Gastrocnemius medialis (tissue), 4 donors: ENCODE results near the gene CTU2. TPM values are rescaled to one million over a fixed set of nuclear protein-coding genes. Genes with fewer than 3 reads are reported as not detected.

ENCODE experiments used
- ATAC-seq, 2 donors: fragments of 150-250 bp; one replicate each; pipeline ENCODE4 v1.9.1; 2016
- DNase-seq, 2 donors: peaks; one replicate each; pipeline ENCODE4 v3.0.0-alpha.2; 2019
- H3K27ac ChIP-seq, 4 donors: fragments of 200-600 bp; sonication (generic); 1 replicate in 1 of 4; 2 replicates in 3 of 4; pipeline ENCODE4 v1.5.1; 2016 to 2018; ENCODE audit warnings: mild to moderate bottlenecking in 2 of 4, moderate library complexity in 1 of 4
- H3K27me3 ChIP-seq, 3 donors: fragments of 200-600 bp; sonication (generic) in 2 of 3; 1 replicate in 1 of 3; 2 replicates in 2 of 3; pipeline versions ENCODE4 v1.5.1 to v1.6.0; 2016 to 2019; ENCODE audit warnings: mild to moderate bottlenecking in 1 of 3, moderate library complexity in 1 of 3
- H3K36me3 ChIP-seq, 2 donors: fragments of 200-600 bp; sonication (generic) in 1 of 2; one replicate each; pipeline ENCODE4 v1.5.1; 2017 to 2018
- H3K4me1 ChIP-seq, 2 donors: fragments of 200-600 bp; sonication (generic) in 1 of 2; one replicate each; pipeline ENCODE4 v1.5.1; 2016 to 2017; ENCODE audit warnings: mild to moderate bottlenecking in 2 of 2
- H3K4me3 ChIP-seq, 4 donors: fragments of 200-600 bp; sonication (generic) in 3 of 4; 1 replicate in 1 of 4; 2 replicates in 3 of 4; pipeline ENCODE4 v1.5.1; 2016 to 2019; ENCODE audit warnings: mild to moderate bottlenecking in 2 of 4
- H3K9me3 ChIP-seq, 3 donors: fragments of 200-600 bp; sonication (generic) in 2 of 3; 1 replicate in 1 of 3; 2 replicates in 2 of 3; pipeline ENCODE4 v1.5.1; 2016 to 2019
- POLR2A ChIP-seq, 2 donors: fragments of 450-650 bp; IDR thresholded peaks; one replicate each; pipeline ENCODE4 v1.6.1; 2017; ENCODE audit warnings: antibody characterized with exemption in 2 of 2, mild to moderate bottlenecking in 2 of 2, moderate library complexity in 2 of 2
- in situ Hi-C, 4 donors: fragments of 200-750 bp; cut with MboI; loops; one replicate each; pipeline versions ENCODE4 v1.15.0 to v1.8.0; 2017; ENCODE audit warnings: low sequenced_read_pairs in 4 of 4
- intact Hi-C: fragments of 100-400 bp; cut with DNase I; formaldehyde crosslinking; loops from one replicate; pipeline ENCODE4 v1.15.1; 2023; ENCODE audit warnings: low total_unique reads
- total RNA-seq, 4 donors: library from RNA; depleted of rRNA; stranded (reverse); fragments of >200 nt; gene quantifications; one replicate each; pipeline versions ENCODE4 v1.1.0 to v1.2.3, GENCODE V29; 2016
- TF ChIP-seq, protein P1 (sequence below), 5 experiments: fragments of 450-650 bp in 3 of 5; fragments of 200-600 bp in 2 of 5; sonication (generic) in 2 of 5; IDR thresholded peaks in 4 of 5; conservative IDR thresholded peaks in 1 of 5; 1 replicate in 4 of 5; 2 replicates in 1 of 5; pipeline ENCODE4 v1.5.1; 2016 to 2019; ENCODE audit warnings: antibody characterized with exemption in 5 of 5, mild to moderate bottlenecking in 3 of 5, moderate library complexity in 3 of 5

The CTU2 gene
- total RNA-seq, 4 donors from 2014 or later = 11.1 to 17.7 (median 14.1) TPM

DNA sequence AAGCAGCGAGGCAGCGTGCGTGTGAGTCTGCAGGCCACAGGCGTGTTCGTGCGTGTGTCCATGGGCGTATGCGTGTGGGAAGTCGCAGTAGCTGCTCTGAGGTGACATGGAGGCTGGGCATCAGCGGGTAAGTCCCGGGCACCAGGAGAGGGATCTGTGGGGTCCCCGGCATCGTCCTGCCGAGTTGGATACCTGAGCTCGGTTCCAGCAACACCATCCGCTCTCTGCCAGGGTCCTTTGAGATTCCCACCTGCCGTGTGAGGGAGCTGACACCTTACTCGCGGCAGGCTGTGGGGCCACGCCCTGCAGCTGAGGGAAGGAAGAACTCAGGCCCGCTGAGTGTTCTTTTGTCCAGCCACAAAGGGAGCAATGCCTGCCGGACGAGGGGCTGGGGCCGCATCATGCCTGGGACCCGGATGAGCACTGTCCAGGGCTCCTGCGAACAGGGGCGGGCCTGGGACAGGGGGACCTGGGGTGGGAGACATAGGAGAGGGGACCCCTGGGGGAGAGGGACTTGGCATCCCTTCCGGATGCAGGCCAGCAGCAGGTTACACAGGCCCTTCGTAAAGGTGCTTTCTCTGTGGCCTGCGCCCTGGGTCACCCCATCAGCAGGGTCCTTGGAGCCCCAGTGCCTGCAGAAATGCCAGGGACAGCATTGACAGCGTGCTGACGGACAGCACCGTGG lies 15.0 kb upstream of the CTU2 start:
- TF ChIP-seq POLR2A (IDR thresholded peaks at IDR 0.05) = no peak
- TF ChIP-seq, protein P1, sequence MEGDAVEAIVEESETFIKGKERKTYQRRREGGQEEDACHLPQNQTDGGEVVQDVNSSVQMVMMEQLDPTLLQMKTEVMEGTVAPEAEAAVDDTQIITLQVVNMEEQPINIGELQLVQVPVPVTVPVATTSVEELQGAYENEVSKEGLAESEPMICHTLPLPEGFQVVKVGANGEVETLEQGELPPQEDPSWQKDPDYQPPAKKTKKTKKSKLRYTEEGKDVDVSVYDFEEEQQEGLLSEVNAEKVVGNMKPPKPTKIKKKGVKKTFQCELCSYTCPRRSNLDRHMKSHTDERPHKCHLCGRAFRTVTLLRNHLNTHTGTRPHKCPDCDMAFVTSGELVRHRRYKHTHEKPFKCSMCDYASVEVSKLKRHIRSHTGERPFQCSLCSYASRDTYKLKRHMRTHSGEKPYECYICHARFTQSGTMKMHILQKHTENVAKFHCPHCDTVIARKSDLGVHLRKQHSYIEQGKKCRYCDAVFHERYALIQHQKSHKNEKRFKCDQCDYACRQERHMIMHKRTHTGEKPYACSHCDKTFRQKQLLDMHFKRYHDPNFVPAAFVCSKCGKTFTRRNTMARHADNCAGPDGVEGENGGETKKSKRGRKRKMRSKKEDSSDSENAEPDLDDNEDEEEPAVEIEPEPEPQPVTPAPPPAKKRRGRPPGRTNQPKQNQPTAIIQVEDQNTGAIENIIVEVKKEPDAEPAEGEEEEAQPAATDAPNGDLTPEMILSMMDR (IDR thresholded peaks at IDR 0.05 in 4 of 5, conservative IDR thresholded peaks at IDR 0.05 in 1 of 5) = no peak
- H3K27me3 ChIP-seq = no peaks in the 10 kb centered on the region

DNA sequence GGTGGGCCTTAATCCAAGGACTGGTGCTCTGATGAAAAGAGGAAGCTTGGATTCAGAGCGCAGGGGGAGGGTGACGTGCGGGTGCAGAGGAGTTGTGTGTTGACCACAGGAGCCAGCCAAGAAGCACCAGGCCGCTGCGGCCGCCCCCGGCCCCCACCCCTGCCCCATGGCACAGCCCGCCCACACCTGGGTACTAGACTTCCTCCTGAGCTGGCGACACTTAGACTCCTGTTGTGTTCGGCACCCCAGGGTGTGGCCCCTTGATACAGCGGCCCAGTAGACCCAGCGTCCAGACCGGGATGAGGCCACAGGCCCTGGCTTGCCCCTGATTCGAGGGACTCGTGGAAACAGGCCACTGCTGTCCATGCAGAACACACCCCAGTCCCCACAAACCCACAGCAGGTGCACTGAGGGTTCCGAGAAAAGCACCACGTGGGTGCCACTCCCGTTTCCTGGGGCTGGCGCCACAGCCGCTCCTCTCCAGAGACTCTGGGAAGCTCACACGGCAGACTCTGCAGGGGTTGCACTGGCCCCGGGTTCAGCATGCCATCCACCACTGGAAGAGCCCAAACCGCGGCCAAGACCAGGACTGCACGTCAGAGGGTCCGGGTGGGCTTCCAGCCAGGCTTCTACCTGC lies 14.3 kb upstream of the CTU2 start:
- no peaks in the 10 kb centered on the region for H3K27me3 ChIP-seq

More for the DNA sequence above, 15.0 kb upstream of the CTU2 start:
- peaks cover 24 to 30% of the 10 kb centered on the region in 2 donors for H3K4me1 ChIP-seq
- no peaks in the 10 kb centered on the region for H3K36me3 ChIP-seq
- intact Hi-C loops = no loop called here
- H3K4me3 ChIP-seq = no peak overlapping the region
- H3K9me3 ChIP-seq = no peaks in the 10 kb centered on the region
- DNase-seq (no peak), ATAC-seq (no peak)
- in situ Hi-C loops = no loop called here
- no peak overlapping the region for H3K27ac ChIP-seq

DNA sequence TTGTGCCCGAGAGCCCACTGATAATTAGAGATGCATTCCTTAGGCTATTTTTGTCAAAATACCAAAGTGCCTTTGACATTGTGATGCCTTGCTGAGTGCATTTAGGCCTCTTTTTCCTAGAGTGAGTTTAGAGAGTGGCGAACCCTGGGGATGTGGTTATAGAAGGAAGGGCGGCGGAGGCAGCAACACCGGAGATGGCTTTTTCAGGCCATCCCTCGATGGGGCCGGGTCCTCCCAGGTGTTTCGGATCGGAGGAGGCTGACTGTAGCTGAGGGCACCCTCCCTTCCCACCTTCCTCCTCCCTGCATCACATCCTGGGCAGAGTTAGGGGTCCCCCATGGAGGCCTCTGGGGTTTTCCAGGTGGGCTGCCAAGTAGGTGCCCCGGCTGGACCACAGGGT lies 13.4 kb upstream of the CTU2 start:
- ATAC-seq (no peak), DNase-seq (no peak)
- peaks cover 0 to 15% of the 10 kb centered on the region in 2 donors for H3K36me3 ChIP-seq
- H3K9me3 ChIP-seq = no peaks in the 10 kb centered on the region
- in situ Hi-C loops = no loop called here
- intact Hi-C loops = no loop called here
- H3K4me3 ChIP-seq = no peak overlapping the region
- no peak overlapping the region for H3K27ac ChIP-seq
- TF ChIP-seq POLR2A (IDR thresholded peaks at IDR 0.05) = no peak
- TF ChIP-seq, protein P1 (IDR thresholded peaks at IDR 0.05 in 4 of 5, conservative IDR thresholded peaks at IDR 0.05 in 1 of 5) = no peak
- H3K27me3 ChIP-seq = no peaks in the 10 kb centered on the region
- H3K4me1 ChIP-seq = peaks cover 12 to 19% of the 10 kb centered on the region in 2 donors

More for the DNA sequence above, 14.3 kb upstream of the CTU2 start:
- DNase-seq (no peak), ATAC-seq (no peak)
- H3K36me3 ChIP-seq = peaks cover 0 to 7% of the 10 kb centered on the region in 2 donors
- intact Hi-C loops = no loop called here
- in situ Hi-C loops = no loop called here
- H3K4me3 ChIP-seq = no peak overlapping the region
- no peak overlapping the region for H3K27ac ChIP-seq
- TF ChIP-seq, protein P1 (IDR thresholded peaks at IDR 0.05 in 4 of 5, conservative IDR thresholded peaks at IDR 0.05 in 1 of 5) = no peak
- TF ChIP-seq POLR2A (IDR thresholded peaks at IDR 0.05) = no peak
- no peaks in the 10 kb centered on the region for H3K9me3 ChIP-seq
- peaks cover 19 to 26% of the 10 kb centered on the region in 2 donors for H3K4me1 ChIP-seq

DNA sequence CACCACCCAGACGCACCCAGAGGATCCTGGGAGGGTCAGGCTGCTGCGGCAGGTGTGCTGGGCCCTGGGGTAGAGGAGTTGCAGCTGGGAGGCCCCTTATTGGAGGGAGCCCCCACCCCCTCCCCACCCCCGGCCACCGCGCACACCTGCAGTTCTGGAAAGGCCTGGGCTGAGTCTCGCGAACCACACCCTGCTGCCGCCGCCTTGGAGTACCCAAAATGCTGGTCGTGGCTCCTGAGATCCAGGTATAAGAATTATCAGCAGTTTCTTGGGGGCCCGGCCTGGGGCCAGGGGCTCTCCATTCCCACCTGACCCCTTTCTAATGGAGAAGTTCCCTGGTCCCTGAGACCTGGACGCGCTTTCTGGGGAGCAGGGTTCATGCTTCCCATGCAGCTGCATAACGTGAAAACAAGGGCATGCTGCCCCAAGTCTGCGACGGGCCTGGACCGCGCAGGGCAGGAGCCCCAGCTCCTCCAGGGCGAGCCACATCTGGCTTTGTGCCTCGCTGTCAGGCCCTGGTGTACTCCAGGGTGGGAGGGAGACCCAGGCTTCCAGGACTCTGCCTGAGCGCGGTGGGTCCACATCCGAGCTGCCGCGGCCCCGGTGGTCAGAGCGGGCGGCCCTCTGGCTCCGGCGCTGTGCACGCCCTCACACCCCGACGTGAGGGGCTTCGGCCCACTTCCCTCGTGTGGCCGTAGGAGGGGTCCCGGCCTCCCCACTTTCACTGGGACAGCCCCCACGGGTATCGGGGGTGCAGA lies 12.7 kb upstream of the CTU2 start:
- intact Hi-C loops = no loop called here
- Histone ChIP-seq H3K4me1 (peaks cover 7 to 12% of the 10 kb centered on the region in 2 donors), H3K27ac (no peak overlapping the region), H3K36me3 (peaks cover 0 to 23% of the 10 kb centered on the region in 2 donors), H3K4me3 (no peak overlapping the region), H3K27me3 (no peaks in the 10 kb centered on the region), H3K9me3 (no peaks in the 10 kb centered on the region)
- no peak for TF ChIP-seq POLR2A (IDR thresholded peaks at IDR 0.05)
- TF ChIP-seq, protein P1 (IDR thresholded peaks at IDR 0.05 in 4 of 5, conservative IDR thresholded peaks at IDR 0.05 in 1 of 5) = no peak
- ATAC-seq (no peak), DNase-seq (no peak)
- in situ Hi-C loops = no loop called here
